HG02571 (cell line): ENCODE measurements around the gene ATP11C.
A peak's percentile ranks its signal among the peaks of the same experiment; 100 is the strongest.
"Not testable (repeated sequence)": the region's sequence is repeated elsewhere in the genome, so short reads cannot be mapped to it uniquely, and the experiment has no call there.

Experiments
- ATAC-seq: cut with Tn5 transposase; IDR thresholded peaks from one replicate; pipeline ENCODE4 v1.9.1; 2021; ENCODE audit warnings: mild to moderate bottlenecking, moderate library complexity; ENCODE audit not compliant: unreplicated experiment

The ATP11C gene

GRCh38 chrX:139864640-139865039, 68.2 kb downstream of the ATP11C start:
- ATAC-seq: no peak

- ATAC-seq: no peak
These were observed 70.6 kb downstream of the ATP11C start for GRCh38 chrX:139862208-139862607.

- ATAC-seq: not testable (repeated sequence)
These were observed 76.0 kb downstream of the ATP11C start for GRCh38 chrX:139856826-139857225.

GRCh38 chrX:139851730-139852129, 81.1 kb downstream of the ATP11C start:
- ATAC-seq: no peak

- no peak for ATAC-seq
These were observed 81.9 kb downstream of the ATP11C start for GRCh38 chrX:139850968-139851367.

- no peak for ATAC-seq
These were observed 88.0 kb downstream of the ATP11C start for GRCh38 chrX:139844884-139845283.

GRCh38 chrX:139844163-139844562, 88.7 kb downstream of the ATP11C start:
- no peak for ATAC-seq

GRCh38 chrX:139842326-139843185, 90.3 kb downstream of the ATP11C start:
- ATAC-seq: no peak

- ATAC-seq: not testable (repeated sequence)
These were observed 96.5 kb downstream of the ATP11C start for GRCh38 chrX:139836335-139836734.

GRCh38 chrX:139834879-139835278, 98.0 kb downstream of the ATP11C start:
- ATAC-seq: no peak

GRCh38 chrX:139832718-139833309, 100.0 kb downstream of the ATP11C start:
- no peak for ATAC-seq

- ATAC-seq: peak; percentile 65
These were observed 101.0 kb downstream of the ATP11C start for GRCh38 chrX:139831675-139832456.

GRCh38 chrX:139831017-139831416, 101.8 kb downstream of the ATP11C start:
- ATAC-seq: no peak

GRCh38 chrX:139828830-139829229, 104.0 kb downstream of the ATP11C start:
- ATAC-seq: no peak

- ATAC-seq: no peak
These were observed 104.8 kb downstream of the ATP11C start for GRCh38 chrX:139828033-139828432.

- ATAC-seq: no peak
These were observed 106.5 kb downstream of the ATP11C start for GRCh38 chrX:139826065-139827044.

- ATAC-seq: no peak
These were observed 107.2 kb downstream of the ATP11C start for GRCh38 chrX:139825618-139826017.

- ATAC-seq: no peak
These were observed 109.0 kb downstream of the ATP11C start for GRCh38 chrX:139823806-139824205.

GRCh38 chrX:139820358-139820984, 112.4 kb downstream of the ATP11C start:
- ATAC-seq: no peak

- no peak for ATAC-seq
These were observed 116.6 kb downstream of the ATP11C start for GRCh38 chrX:139816204-139816603.
